Lower lobe of right lung (tissue), 2 donors: ENCODE results near the gene PTPA. TPM values are rescaled to one million over a fixed set of nuclear protein-coding genes. Genes with fewer than 3 reads are reported as not detected.

Experiments used
- ATAC-seq, 2 donors: fragments of 200-7000 bp; cut with Tn5 transposase; one replicate each; pipeline ENCODE4 v1.9.1; 2020 to 2022; ENCODE audit warnings: mild to moderate bottlenecking in 2 of 2, moderate library complexity in 2 of 2
- DNase-seq: peaks from one replicate; pipeline ENCODE4 v3.0.0-alpha.2; 2020
- H3K27ac ChIP-seq: fragments of 200-600 bp; one replicate; pipeline ENCODE4 v1.8.0; 2022
- H3K27me3 ChIP-seq: fragments of 200-600 bp; one replicate; pipeline ENCODE4 v1.8.0; 2022; ENCODE audit warnings: low read depth
- H3K36me3 ChIP-seq: fragments of 200-600 bp; one replicate; pipeline ENCODE4 v1.8.0; 2022; ENCODE audit warnings: mild to moderate bottlenecking
- H3K4me1 ChIP-seq: fragments of 200-600 bp; one replicate; pipeline ENCODE4 v1.8.0; 2022
- H3K4me3 ChIP-seq: fragments of 200-600 bp; one replicate; pipeline ENCODE4 v1.8.0; 2022; ENCODE audit warnings: mild to moderate bottlenecking
- H3K9me3 ChIP-seq: fragments of 200-600 bp; one replicate; pipeline ENCODE4 v1.8.0; 2022
- intact Hi-C: fragments of 100-400 bp; cut with DNase I; formaldehyde crosslinking; loops from one replicate; pipeline ENCODE4 v1.11.0; 2022
- total RNA-seq: library from RNA; stranded (reverse); fragmentation: NEBNext Ultra II Directional; extraction: Animal tissue kit (Norgen Biotek cat#: 25700); gene quantifications from one replicate; pipeline ENCODE4 v1.2.1, GENCODE V29; 2021
- TF ChIP-seq, protein P1 (sequence below): fragments of 200-600 bp; IDR thresholded peaks from one replicate; pipeline ENCODE4 v1.8.0; 2022; ENCODE audit warnings: antibody characterized with exemption, mild to moderate bottlenecking
- donor health status: DM: no; HTN: yes; CAD: no; lungs with severe emphysema.

The PTPA gene
- total RNA-seq, 1 donor from 2014 or later: 100 TPM

DNA sequence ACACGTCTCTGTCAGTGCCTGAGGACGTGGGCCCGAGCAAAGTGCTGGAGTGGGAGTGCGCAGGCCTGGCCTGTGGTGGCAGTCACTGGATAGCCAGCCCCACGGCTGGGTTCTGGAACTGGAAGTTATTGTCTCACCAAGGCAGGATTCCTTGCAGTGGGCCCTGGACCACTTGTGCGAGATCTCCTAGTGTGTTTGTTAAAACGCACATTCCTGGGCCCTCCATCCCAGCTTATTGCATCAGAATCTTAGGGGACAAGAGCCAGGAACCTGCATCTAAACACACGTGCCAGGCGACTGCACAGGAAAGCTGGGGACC, 26.9 kb downstream of the PTPA start:
- DNase-seq: no peak
- no peak for ATAC-seq
- H3K4me1 ChIP-seq: peaks cover 62% of the 10 kb centered on the region

DNA sequence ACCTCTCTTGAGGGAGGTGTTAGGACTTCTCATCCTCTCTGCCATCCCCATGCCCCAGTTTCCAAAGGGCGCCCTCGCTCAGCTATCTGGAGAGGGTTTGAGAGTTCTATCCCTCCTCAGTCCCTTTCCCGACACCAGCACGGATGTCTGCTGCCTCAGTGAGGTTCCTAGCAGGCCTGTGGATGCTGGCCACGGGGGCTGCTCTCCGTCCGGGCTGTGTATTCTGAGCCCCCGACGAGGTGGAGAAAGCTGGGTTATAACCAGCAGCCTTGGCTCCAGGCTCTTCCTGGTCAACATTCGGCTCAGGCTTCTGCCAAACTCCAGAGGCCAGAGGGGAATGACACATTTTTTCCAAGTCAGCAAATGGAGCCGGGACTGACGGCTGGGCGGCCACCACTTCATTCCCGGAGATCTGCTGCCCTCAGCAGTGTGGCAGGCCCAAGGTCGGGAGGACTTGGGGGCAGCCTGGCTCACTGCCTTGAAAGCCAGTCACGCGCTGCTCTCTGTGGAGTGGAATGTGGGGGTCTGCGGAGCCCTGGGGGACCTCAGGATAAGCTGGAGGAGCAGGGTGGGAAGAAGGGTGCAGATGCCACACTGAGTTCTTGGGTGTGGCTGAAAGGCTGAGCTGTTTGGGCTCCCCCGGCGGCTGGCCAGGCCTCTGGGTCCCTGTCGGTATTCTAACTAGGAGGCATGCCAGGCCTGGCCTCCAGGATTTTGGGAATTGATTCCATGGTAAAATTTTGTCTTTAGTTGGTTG, 27.4 kb downstream of the PTPA start:
- DNase-seq: no peak
- peaks cover 50% of the 10 kb centered on the region for H3K36me3 ChIP-seq
- ATAC-seq: peak in 1 of 2 donors; percentile 1
- TF ChIP-seq, protein P1, sequence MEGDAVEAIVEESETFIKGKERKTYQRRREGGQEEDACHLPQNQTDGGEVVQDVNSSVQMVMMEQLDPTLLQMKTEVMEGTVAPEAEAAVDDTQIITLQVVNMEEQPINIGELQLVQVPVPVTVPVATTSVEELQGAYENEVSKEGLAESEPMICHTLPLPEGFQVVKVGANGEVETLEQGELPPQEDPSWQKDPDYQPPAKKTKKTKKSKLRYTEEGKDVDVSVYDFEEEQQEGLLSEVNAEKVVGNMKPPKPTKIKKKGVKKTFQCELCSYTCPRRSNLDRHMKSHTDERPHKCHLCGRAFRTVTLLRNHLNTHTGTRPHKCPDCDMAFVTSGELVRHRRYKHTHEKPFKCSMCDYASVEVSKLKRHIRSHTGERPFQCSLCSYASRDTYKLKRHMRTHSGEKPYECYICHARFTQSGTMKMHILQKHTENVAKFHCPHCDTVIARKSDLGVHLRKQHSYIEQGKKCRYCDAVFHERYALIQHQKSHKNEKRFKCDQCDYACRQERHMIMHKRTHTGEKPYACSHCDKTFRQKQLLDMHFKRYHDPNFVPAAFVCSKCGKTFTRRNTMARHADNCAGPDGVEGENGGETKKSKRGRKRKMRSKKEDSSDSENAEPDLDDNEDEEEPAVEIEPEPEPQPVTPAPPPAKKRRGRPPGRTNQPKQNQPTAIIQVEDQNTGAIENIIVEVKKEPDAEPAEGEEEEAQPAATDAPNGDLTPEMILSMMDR: no peak
- H3K27ac ChIP-seq: peak overlapping the region; percentile 100
- peak overlapping the region; percentile 65 for H3K4me3 ChIP-seq
- H3K4me1 ChIP-seq: peaks cover 68% of the 10 kb centered on the region
- no peaks in the 10 kb centered on the region for H3K27me3 ChIP-seq
- intact Hi-C loops: loop anchor here (10.0 kb wide), 1 partner anchor 476 kb away; no protein-coding TSS in a partner anchor
- no peaks in the 10 kb centered on the region for H3K9me3 ChIP-seq

More for the DNA sequence above, 26.9 kb downstream of the PTPA start:
- Histone ChIP-seq H3K4me3 (peak overlapping the region; percentile 65), H3K27ac (peak overlapping the region; percentile 100), H3K9me3 (no peaks in the 10 kb centered on the region), H3K27me3 (no peaks in the 10 kb centered on the region), H3K36me3 (peaks cover 56% of the 10 kb centered on the region)
- intact Hi-C loops: loop anchor here (10.0 kb wide), 1 partner anchor 477 kb away; no protein-coding TSS in a partner anchor
- TF ChIP-seq, protein P1: no peak

DNA sequence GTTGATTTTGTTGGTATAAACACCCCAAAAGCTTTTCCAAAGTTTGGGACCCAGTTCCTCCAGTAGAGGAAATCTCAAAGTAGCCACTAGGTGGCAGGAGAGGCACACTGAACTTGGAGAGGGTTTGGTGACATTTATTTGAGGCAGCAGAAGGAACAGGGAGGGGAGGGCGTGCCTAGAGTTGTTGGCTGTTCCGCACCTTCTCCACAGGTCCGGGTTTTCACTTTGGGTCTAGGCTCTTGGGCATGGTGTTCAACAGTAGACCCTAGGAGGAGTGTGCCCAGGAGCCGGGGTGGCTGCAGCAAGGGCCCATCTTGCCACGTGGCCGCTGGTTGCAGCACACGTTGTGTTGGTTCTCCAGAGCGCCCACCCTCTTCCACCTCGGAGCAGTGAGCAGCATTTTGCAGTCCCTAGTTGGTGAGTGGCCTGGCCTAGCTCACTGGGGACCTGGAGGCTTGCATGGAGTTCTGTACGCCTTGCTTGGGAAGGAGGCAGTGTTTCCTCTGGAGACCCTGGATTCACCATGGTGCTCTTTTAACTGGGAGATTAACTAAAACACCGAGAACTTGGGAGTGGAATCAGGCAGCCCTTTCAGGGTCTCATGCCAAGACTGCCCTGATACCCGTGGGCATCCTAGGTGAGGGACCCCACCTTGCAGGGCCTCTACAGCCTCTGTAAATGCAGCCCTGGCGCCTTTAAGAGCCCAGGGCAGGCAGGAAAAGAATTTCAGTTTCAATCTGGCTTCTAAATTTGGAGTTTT, 28.2 kb downstream of the PTPA start:
- peaks cover 50% of the 10 kb centered on the region for H3K36me3 ChIP-seq
- no peaks in the 10 kb centered on the region for H3K27me3 ChIP-seq
- intact Hi-C loops: loop anchor here (10.0 kb wide), 1 partner anchor 475 kb away; no protein-coding TSS in a partner anchor
- peak overlapping the region; percentile 100 for H3K27ac ChIP-seq
- H3K9me3 ChIP-seq: no peaks in the 10 kb centered on the region
- TF ChIP-seq, protein P1: peak; percentile 92
- H3K4me3 ChIP-seq: peak overlapping the region; percentile 65
- DNase-seq (peak; percentile 71), ATAC-seq (peak; percentile 82)
- peaks cover 74% of the 10 kb centered on the region for H3K4me1 ChIP-seq

- TF ChIP-seq, protein P1: no peak
- intact Hi-C loops: loop anchor here (10.0 kb wide), 1 partner anchor 475 kb away; no protein-coding TSS in a partner anchor
- Histone ChIP-seq H3K27ac (peak overlapping the region; percentile 100), H3K4me3 (peak overlapping the region; percentile 65), H3K36me3 (peaks cover 45% of the 10 kb centered on the region), H3K4me1 (peaks cover 78% of the 10 kb centered on the region), H3K27me3 (no peaks in the 10 kb centered on the region), H3K9me3 (no peaks in the 10 kb centered on the region)
- ATAC-seq (peak; percentile 87 to 89), DNase-seq (peak; percentile 86)
These were observed 28.8 kb downstream of the PTPA start for GRCh38 chr9:129139993-129140396.

- ATAC-seq (peak; percentile 20 to 21), DNase-seq (no peak)
- peaks cover 83% of the 10 kb centered on the region for H3K4me1 ChIP-seq
- TF ChIP-seq, protein P1: no peak
- H3K27me3 ChIP-seq: no peaks in the 10 kb centered on the region
- no peaks in the 10 kb centered on the region for H3K9me3 ChIP-seq
- peak overlapping the region; percentile 100 for H3K27ac ChIP-seq
- H3K4me3 ChIP-seq: peak overlapping the region; percentile 65
- intact Hi-C loops: no loop called here
- peaks cover 40% of the 10 kb centered on the region for H3K36me3 ChIP-seq
These were observed 29.3 kb downstream of the PTPA start for GRCh38 chr9:129140397-129141065.
